ENCODE data around the gene FUNDC2.

FUNDC2 gene

DNA sequence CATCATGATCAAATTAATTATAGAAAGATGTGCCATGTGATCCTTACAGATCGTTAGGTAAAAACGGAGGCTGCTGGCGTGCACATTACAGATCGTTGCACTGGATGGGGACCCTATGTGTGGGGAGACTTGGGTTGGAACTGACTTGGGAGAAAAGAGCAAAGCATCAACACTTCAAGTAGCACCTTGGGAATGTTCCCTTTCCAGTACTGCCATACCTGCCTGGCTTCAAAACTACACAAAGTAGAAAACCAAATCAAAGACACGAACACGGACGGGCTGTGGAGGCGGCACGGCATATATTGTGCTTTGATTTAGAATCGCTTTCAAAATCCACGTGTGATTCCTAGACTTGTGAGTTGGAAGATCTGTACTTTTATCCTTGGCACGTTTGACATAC lies 43.4 kb downstream of the FUNDC2 start:
- no peak for DNase-seq

- no peak for DNase-seq
These were observed 44.0 kb downstream of the FUNDC2 start for GRCh38 chrX:155070663-155070974.

GRCh38 chrX:155070975-155071693 lies 44.5 kb downstream of the FUNDC2 start, which contains the start of the genes BRCC3, CMC4 and MTCP1:
Gene BRCC3, plus strand, starts transcription at chrX:155071508. Its CDS starts 20 bp downstream, at chrX:155071528.
Gene CMC4, minus strand, starts transcription at chrX:155071136. Its CDS starts 7,113 bp downstream, at chrX:155064023.
Gene MTCP1, minus strand, starts transcription at chrX:155071136. Its CDS starts 5,126 bp downstream, at chrX:155066010.
- peak; percentile 79 to 86 for DNase-seq

DNA sequence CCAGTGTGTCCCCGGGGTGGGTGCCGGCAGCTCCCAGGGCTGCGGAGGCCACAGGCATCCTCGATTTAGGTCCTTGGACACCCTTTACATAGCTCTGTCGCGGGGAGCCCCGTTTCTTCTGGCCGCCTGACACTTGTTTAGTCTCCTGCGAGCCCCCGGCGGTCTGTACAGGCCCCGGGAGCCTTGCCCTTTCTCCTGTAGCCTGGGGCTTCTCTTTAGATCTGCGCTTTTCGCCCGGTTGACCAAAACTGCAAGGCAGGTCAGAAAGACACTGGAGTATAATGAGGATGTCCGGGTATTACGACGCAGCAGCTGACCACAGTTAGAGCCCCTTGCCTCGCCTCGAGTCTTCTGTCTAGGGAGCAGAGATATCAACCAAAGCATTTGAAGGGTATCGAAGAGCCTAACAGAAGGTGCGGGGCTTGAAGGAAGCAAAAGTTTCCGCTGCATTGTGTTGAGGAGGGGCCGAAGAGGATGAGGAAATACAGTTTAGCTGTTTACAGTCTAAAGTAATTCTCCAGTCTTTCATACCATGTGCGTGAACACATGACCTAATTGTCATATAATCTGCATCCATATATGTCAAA lies 45.1 kb downstream of the FUNDC2 start:
- no peak for DNase-seq

DNA sequence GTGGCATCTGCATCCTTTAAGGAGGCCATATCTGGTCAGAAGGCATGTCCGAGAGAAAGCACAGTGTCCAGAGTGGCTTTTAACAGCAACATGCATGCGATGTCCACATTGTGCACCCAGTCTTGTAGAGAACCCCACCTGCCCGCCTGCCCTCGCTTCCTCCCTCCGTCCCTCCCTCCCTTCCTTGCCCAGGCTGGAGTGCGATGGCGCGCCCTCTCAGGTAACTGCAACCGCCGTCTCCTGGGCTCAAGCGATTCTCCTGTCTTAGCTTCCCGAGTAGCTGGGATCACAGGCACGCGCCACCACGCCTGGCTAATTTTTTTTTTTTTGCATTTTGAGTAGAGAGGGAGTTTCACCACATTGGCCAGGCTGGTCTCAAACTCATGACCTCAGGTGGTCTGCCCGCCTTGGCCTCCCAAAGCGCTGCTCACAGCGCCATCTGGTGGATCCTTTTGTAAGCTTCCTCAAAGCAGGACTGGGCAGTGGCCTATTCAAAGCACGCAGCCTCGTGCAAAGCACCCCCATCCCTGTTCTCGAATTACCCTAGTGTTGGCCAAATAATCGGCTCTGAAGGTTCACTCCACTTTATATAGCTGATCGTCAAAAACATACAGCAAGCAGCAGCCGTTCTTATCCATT lies 59.7 kb downstream of the FUNDC2 start:
- no peak for DNase-seq

DNA sequence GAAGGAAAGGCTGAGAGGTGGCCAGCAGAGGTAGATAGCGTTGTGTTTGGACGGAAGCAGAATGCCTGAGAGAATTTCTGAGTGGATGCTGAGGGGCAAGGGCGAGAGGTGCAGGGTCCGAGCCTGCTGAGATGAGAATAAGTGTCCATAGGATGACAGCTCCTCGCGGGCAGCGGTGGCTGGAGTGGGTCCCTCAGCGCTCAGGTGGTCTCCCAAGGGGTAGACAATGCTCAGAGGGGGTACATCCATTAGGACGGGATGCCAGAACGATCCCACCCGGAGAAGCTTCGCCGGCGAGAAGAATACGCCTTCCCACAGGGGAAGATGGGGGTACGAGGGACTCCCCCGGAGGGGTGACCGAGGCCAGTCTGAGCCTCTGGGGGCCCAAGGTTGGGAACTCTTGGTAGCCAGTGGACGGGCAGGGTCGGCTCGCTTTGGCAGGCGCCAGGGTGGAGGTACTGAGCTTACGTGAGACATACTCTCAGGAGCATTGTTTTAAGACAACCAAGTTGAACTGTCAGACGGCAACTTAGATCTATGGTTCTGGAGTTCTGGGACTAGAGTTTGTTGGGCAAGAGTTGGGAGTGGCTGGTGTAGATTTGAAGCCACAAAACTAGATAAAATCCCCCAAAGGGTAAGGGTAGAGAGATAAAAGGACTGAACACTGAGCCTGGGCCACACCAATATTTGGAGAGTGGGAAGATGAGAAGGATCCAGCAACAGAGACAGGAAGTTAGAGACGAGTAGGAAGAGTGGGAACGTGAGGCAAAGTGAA lies 60.5 kb downstream of the FUNDC2 start:
- DNase-seq, result no peak

- DNase-seq, result peak; percentile 9 to 39
These were observed 67.9 kb downstream of the FUNDC2 start for GRCh38 chrX:155094468-155095061.

DNA sequence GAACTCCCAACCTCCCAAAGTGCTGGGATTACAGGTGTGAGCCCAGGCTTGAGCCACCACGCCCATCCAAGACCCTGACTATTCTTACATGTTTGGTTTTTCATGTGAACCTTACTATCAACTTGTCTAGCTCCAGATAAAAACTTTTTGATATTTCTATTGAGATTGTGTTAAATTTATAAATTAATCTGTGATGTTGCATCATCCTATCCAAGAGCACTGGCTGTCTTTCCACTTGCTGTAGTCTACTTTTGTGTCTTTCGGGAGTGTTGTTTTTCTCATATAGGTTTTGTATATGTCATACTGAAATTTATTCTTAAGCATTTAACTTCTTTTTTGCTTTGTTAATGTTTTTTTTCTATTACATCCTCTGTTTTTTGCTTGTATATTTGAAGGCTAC lies 79.3 kb downstream of the FUNDC2 start:
- no peak for DNase-seq

DNA sequence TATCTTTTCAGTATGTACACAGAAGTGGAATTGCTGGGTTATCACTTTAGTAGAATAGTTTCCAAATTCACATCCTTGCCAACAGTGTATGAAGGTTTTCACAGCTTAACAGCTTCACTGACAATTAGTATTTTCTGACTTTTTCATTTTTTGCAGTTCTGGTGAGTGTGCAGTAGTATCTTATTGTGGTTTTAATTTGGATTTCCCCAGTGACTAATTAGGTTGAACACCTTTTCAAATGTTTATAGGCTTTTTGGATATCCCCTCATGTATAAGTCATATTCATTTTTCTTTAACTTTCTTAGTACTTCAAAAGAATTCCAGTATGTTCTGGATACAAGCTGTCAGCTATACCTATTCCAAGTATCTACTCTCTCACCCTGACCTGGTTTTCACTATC lies 81.8 kb downstream of the FUNDC2 start:
- no peak for DNase-seq

Data from NCI-H2081 (cell line).